ENCODE data around the gene LRMDA. TPM values are rescaled to one million over a fixed set of nuclear protein-coding genes. Genes with fewer than 3 reads are reported as not detected.

Gene LRMDA
- total RNA-seq, 2 experiments from 2014 or later = not detected

- H3K27ac Mint-ChIP-seq = no peak overlapping the region
- ChIA-PET POLR2A (no interaction called here), CTCF (no interaction called here)
- H3K27me3 Mint-ChIP-seq = no peaks in the 10 kb centered on the region
- DNase-seq = no peak
- H3K9me3 Mint-ChIP-seq = peaks cover 2% of the 10 kb centered on the region
- H3K36me3 Mint-ChIP-seq (ENCODE audit: low read depth) = no peaks in the 10 kb centered on the region
- H3K4me3 Mint-ChIP-seq = no peak overlapping the region
- no peaks in the 10 kb centered on the region for H3K4me1 Mint-ChIP-seq
Observed at GRCh38 chr10:76399226-76399625, 967.8 kb downstream of the LRMDA start.

GRCh38 chr10:76401006-76401405 lies 969.6 kb downstream of the LRMDA start:
- Mint-ChIP-seq H3K4me1 (no peaks in the 10 kb centered on the region), H3K36me3 (ENCODE audit: low read depth) (no peaks in the 10 kb centered on the region), H3K27ac (no peak overlapping the region), H3K4me3 (no peak overlapping the region), H3K9me3 (peaks cover 6% of the 10 kb centered on the region), H3K27me3 (no peaks in the 10 kb centered on the region)
- DNase-seq = no peak
- CTCF ChIA-PET = no interaction called here
- POLR2A ChIA-PET = no interaction called here

- DNase-seq = no peak
- ChIA-PET CTCF (no interaction called here), POLR2A (no interaction called here)
- Mint-ChIP-seq H3K36me3 (ENCODE audit: low read depth) (no peaks in the 10 kb centered on the region), H3K4me3 (no peak overlapping the region), H3K27me3 (no peaks in the 10 kb centered on the region), H3K4me1 (no peaks in the 10 kb centered on the region), H3K27ac (no peak overlapping the region), H3K9me3 (peaks cover 11% of the 10 kb centered on the region)
Observed at GRCh38 chr10:76403912-76404311, 972.5 kb downstream of the LRMDA start.

- ChIA-PET CTCF (no interaction called here), POLR2A (no interaction called here)
- Mint-ChIP-seq H3K4me3 (no peak overlapping the region), H3K36me3 (ENCODE audit: low read depth) (no peaks in the 10 kb centered on the region), H3K9me3 (peaks cover 11% of the 10 kb centered on the region), H3K4me1 (no peaks in the 10 kb centered on the region), H3K27me3 (no peaks in the 10 kb centered on the region), H3K27ac (no peak overlapping the region)
- no peak for DNase-seq
Observed at GRCh38 chr10:76404531-76404930, 973.1 kb downstream of the LRMDA start.

- ChIA-PET CTCF (no interaction called here), POLR2A (no interaction called here)
- peaks cover 15% of the 10 kb centered on the region for H3K9me3 Mint-ChIP-seq
- H3K4me3 Mint-ChIP-seq = no peak overlapping the region
- no peak for DNase-seq
- no peaks in the 10 kb centered on the region for H3K36me3 Mint-ChIP-seq (ENCODE audit: low read depth)
- no peaks in the 10 kb centered on the region for H3K4me1 Mint-ChIP-seq
- H3K27me3 Mint-ChIP-seq = no peaks in the 10 kb centered on the region
- H3K27ac Mint-ChIP-seq = no peak overlapping the region
Observed at GRCh38 chr10:76405922-76406321, 974.5 kb downstream of the LRMDA start.

- peaks cover 26% of the 10 kb centered on the region for H3K9me3 Mint-ChIP-seq
- H3K36me3 Mint-ChIP-seq (ENCODE audit: low read depth) = no peaks in the 10 kb centered on the region
- no peaks in the 10 kb centered on the region for H3K27me3 Mint-ChIP-seq
- DNase-seq = no peak
- ChIA-PET POLR2A (no interaction called here), CTCF (no interaction called here)
- H3K27ac Mint-ChIP-seq = no peak overlapping the region
- no peaks in the 10 kb centered on the region for H3K4me1 Mint-ChIP-seq
- no peak overlapping the region for H3K4me3 Mint-ChIP-seq
Observed at GRCh38 chr10:76408646-76409045, 977.2 kb downstream of the LRMDA start.

GRCh38 chr10:76411729-76412435 lies 980.5 kb downstream of the LRMDA start:
- peaks cover 27% of the 10 kb centered on the region for H3K9me3 Mint-ChIP-seq
- no peak overlapping the region for H3K4me3 Mint-ChIP-seq
- no peaks in the 10 kb centered on the region for H3K4me1 Mint-ChIP-seq
- no peaks in the 10 kb centered on the region for H3K27me3 Mint-ChIP-seq
- POLR2A ChIA-PET = no interaction called here
- no peak overlapping the region for H3K27ac Mint-ChIP-seq
- no peak for DNase-seq
- H3K36me3 Mint-ChIP-seq (ENCODE audit: low read depth) = no peaks in the 10 kb centered on the region
- CTCF ChIA-PET = no interaction called here

GRCh38 chr10:76415554-76415953 lies 984.1 kb downstream of the LRMDA start:
- no peak for DNase-seq
- no peak overlapping the region for H3K4me3 Mint-ChIP-seq
- no peaks in the 10 kb centered on the region for H3K4me1 Mint-ChIP-seq
- CTCF ChIA-PET = no interaction called here
- H3K36me3 Mint-ChIP-seq (ENCODE audit: low read depth) = no peaks in the 10 kb centered on the region
- no peak overlapping the region for H3K27ac Mint-ChIP-seq
- peaks cover 21% of the 10 kb centered on the region for H3K9me3 Mint-ChIP-seq
- H3K27me3 Mint-ChIP-seq = no peaks in the 10 kb centered on the region
- POLR2A ChIA-PET = no interaction called here

GRCh38 chr10:76416642-76417041 lies 985.2 kb downstream of the LRMDA start:
- H3K4me1 Mint-ChIP-seq = no peaks in the 10 kb centered on the region
- ChIA-PET CTCF (no interaction called here), POLR2A (no interaction called here)
- no peaks in the 10 kb centered on the region for H3K36me3 Mint-ChIP-seq (ENCODE audit: low read depth)
- no peaks in the 10 kb centered on the region for H3K27me3 Mint-ChIP-seq
- no peak overlapping the region for H3K4me3 Mint-ChIP-seq
- H3K9me3 Mint-ChIP-seq = peaks cover 21% of the 10 kb centered on the region
- no peak overlapping the region for H3K27ac Mint-ChIP-seq
- DNase-seq = no peak

- Mint-ChIP-seq H3K27me3 (no peaks in the 10 kb centered on the region), H3K36me3 (ENCODE audit: low read depth) (no peaks in the 10 kb centered on the region), H3K9me3 (peaks cover 5% of the 10 kb centered on the region), H3K27ac (no peak overlapping the region), H3K4me3 (no peak overlapping the region), H3K4me1 (no peaks in the 10 kb centered on the region)
- POLR2A ChIA-PET = no interaction called here
- no peak for DNase-seq
- CTCF ChIA-PET = no interaction called here
Observed at GRCh38 chr10:76420725-76421124, 989.3 kb downstream of the LRMDA start.

GRCh38 chr10:76422769-76423168 lies 991.3 kb downstream of the LRMDA start:
- Mint-ChIP-seq H3K27ac (no peak overlapping the region), H3K27me3 (no peaks in the 10 kb centered on the region), H3K9me3 (peaks cover 2% of the 10 kb centered on the region), H3K4me3 (no peak overlapping the region), H3K4me1 (no peaks in the 10 kb centered on the region), H3K36me3 (ENCODE audit: low read depth) (no peaks in the 10 kb centered on the region)
- no peak for DNase-seq
- POLR2A ChIA-PET = no interaction called here
- CTCF ChIA-PET = no interaction called here

GRCh38 chr10:76428551-76429367 lies 997.3 kb downstream of the LRMDA start:
- POLR2A ChIA-PET = no interaction called here
- Mint-ChIP-seq H3K27ac (no peak overlapping the region), H3K27me3 (no peaks in the 10 kb centered on the region), H3K36me3 (ENCODE audit: low read depth) (no peaks in the 10 kb centered on the region), H3K4me1 (no peaks in the 10 kb centered on the region), H3K9me3 (peaks cover 8% of the 10 kb centered on the region), H3K4me3 (no peak overlapping the region)
- CTCF ChIA-PET = no interaction called here
- no peak for DNase-seq

GRCh38 chr10:76429368-76430060 lies 998.1 kb downstream of the LRMDA start:
- no peaks in the 10 kb centered on the region for H3K27me3 Mint-ChIP-seq
- DNase-seq = no peak
- H3K4me1 Mint-ChIP-seq = no peaks in the 10 kb centered on the region
- POLR2A ChIA-PET = no interaction called here
- peaks cover 11% of the 10 kb centered on the region for H3K9me3 Mint-ChIP-seq
- no peak overlapping the region for H3K27ac Mint-ChIP-seq
- CTCF ChIA-PET = no interaction called here
- H3K4me3 Mint-ChIP-seq = no peak overlapping the region
- no peaks in the 10 kb centered on the region for H3K36me3 Mint-ChIP-seq (ENCODE audit: low read depth)
